DOHH2 (cell line): ENCODE measurements around the gene ASRGL1.
"Not testable (repeated sequence)": the region's sequence is repeated elsewhere in the genome, so short reads cannot be mapped to it uniquely, and the experiment has no call there.

Experiments used
- CTCF ChIP-seq: fragments of 200-600 bp; sonication (generic); IDR thresholded peaks from one replicate; pipeline ENCODE4 v1.5.1; 2014; ENCODE audit warnings: antibody characterized with exemption, mild to moderate bottlenecking, low read depth, low read length; ENCODE audit not compliant: poor library complexity, severe bottlenecking
- EZH2phosphoT487 ChIP-seq: fragments of 200-600 bp; sonication (generic); IDR thresholded peaks from 2 replicates; pipeline ENCODE4 v1.6.1; 2017; ENCODE audit warnings: borderline replicate concordance, mild to moderate bottlenecking, antibody characterized with exemption, low read length, moderate library complexity, mixed read lengths

GRCh38 chr11:62325781-62326180 lies 11.5 kb upstream of the ASRGL1 start:
- TF ChIP-seq CTCF, EZH2phosphoT487: not testable (repeated sequence)
